ENCODE results near the gene ABCB4.

The ABCB4 gene

GRCh38 chr7:87356448-87356847, 119.0 kb downstream of the ABCB4 start:
- H3K9me3 ChIP-seq (ENCODE audit: insufficient read depth, low read depth, low read length), result peaks cover 21% of the 10 kb centered on the region
- H4K20me1 ChIP-seq (ENCODE audit: insufficient read depth, low read length, poor library complexity, severe bottlenecking), result no peaks in the 10 kb centered on the region

DNA sequence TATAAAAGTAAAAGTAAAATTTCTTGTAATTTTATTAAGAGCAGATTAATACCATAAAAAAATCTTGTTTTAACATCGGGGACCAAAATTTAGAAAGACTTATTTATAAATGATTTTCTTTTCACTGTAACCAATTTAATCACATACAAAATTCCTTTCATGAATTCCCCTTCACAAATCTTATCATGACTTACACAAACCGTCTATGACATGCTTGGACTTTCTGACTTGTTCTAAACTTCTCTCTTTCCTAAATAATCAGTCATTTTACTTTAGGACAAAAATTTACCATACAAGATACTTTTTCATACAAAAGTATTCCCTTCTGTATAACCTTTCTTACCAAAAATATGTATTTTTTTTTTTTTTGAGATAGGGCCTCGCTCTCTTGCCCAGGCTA, 120.7 kb downstream of the ABCB4 start:
- H2AFZ ChIP-seq (ENCODE audit: low read length), result no peak overlapping the region
- no peaks in the 10 kb centered on the region for H3K79me2 ChIP-seq (ENCODE audit: insufficient read depth, low read length)
- H3K27me3 ChIP-seq (ENCODE audit: insufficient read depth, low read length, poor library complexity, severe bottlenecking), result no peaks in the 10 kb centered on the region
- no peak overlapping the region for H3K4me2 ChIP-seq (ENCODE audit: low read depth, low read length, poor library complexity, severe bottlenecking)
- H3K9me3 ChIP-seq (ENCODE audit: insufficient read depth, low read depth, low read length), result peaks cover 21% of the 10 kb centered on the region
- no peaks in the 10 kb centered on the region for H3K4me1 ChIP-seq (ENCODE audit: insufficient read depth, low read length, poor library complexity, severe bottlenecking)
- TF ChIP-seq CTCF (conservative IDR thresholded peaks at IDR 0.05; ENCODE audit: low read length), result no peak
- TF ChIP-seq EZH2phosphoT487 (IDR thresholded peaks at IDR 0.05; ENCODE audit: borderline replicate concordance), result no peak
- H3K36me3 ChIP-seq (ENCODE audit: insufficient read depth, low read length), result peaks cover 22% of the 10 kb centered on the region
- H4K20me1 ChIP-seq (ENCODE audit: insufficient read depth, low read length, poor library complexity, severe bottlenecking), result no peaks in the 10 kb centered on the region
- no peaks in the 10 kb centered on the region for H3F3A ChIP-seq (ENCODE audit: low read depth)
- H3K9ac ChIP-seq (ENCODE audit: low read depth, low read length, poor library complexity, severe bottlenecking), result no peak overlapping the region
- no peak overlapping the region for H3K4me3 ChIP-seq (ENCODE audit: low read length, poor library complexity, severe bottlenecking)
- H3K9me2 ChIP-seq (replicated peaks; ENCODE audit: low read depth, low read length), result no peaks in the 10 kb centered on the region

More at GRCh38 chr7:87356448-87356847, 119.0 kb downstream of the ABCB4 start:
- Histone ChIP-seq H3K36me3 (ENCODE audit: insufficient read depth, low read length) (peaks cover 22% of the 10 kb centered on the region), H3K9me2 (replicated peaks; ENCODE audit: low read depth, low read length) (no peaks in the 10 kb centered on the region), H3F3A (ENCODE audit: low read depth) (no peaks in the 10 kb centered on the region), H3K4me2 (ENCODE audit: low read depth, low read length, poor library complexity, severe bottlenecking) (no peak overlapping the region), H2AFZ (ENCODE audit: low read length) (no peak overlapping the region), H3K79me2 (ENCODE audit: insufficient read depth, low read length) (no peaks in the 10 kb centered on the region), H3K4me3 (ENCODE audit: low read length, poor library complexity, severe bottlenecking) (no peak overlapping the region), H3K27me3 (ENCODE audit: insufficient read depth, low read length, poor library complexity, severe bottlenecking) (no peaks in the 10 kb centered on the region), H3K4me1 (ENCODE audit: insufficient read depth, low read length, poor library complexity, severe bottlenecking) (no peaks in the 10 kb centered on the region), H3K9ac (ENCODE audit: low read depth, low read length, poor library complexity, severe bottlenecking) (no peak overlapping the region)
- TF ChIP-seq EZH2phosphoT487 (IDR thresholded peaks at IDR 0.05; ENCODE audit: borderline replicate concordance), result no peak
- no peak for TF ChIP-seq CTCF (conservative IDR thresholded peaks at IDR 0.05; ENCODE audit: low read length)
